HG03097 (cell line): ENCODE results near the gene MICU1.
A peak's percentile ranks its signal among the peaks of the same experiment; 100 is the strongest.
"Not testable (repeated sequence)": the region's sequence is repeated elsewhere in the genome, so short reads cannot be mapped to it uniquely, and the experiment has no call there.

Source experiments
- ATAC-seq: cut with Tn5 transposase; IDR thresholded peaks from one replicate; pipeline ENCODE4 v1.9.1; 2021; ENCODE audit not compliant: unreplicated experiment, low FRiP score

MICU1 gene

DNA sequence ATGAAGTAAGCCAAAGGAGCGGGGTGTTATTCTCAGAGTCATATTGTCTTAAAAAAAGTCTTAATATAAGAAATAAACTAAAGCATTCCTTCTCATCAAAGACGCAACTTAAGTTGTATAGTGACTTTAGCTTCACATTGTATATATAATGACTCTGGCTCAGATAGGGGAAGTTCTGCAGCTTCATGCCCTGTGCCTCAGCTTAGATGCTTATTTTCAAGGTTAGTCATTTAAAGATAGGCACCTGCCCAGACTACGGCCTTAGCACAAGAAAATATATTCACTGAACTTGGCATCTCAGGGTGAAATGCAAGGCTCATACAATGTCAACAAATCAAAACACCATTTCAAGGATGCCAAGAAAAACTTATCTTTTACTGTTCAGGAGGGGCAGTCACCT lies 218.4 kb downstream of the MICU1 start:
- ATAC-seq, result no peak

DNA sequence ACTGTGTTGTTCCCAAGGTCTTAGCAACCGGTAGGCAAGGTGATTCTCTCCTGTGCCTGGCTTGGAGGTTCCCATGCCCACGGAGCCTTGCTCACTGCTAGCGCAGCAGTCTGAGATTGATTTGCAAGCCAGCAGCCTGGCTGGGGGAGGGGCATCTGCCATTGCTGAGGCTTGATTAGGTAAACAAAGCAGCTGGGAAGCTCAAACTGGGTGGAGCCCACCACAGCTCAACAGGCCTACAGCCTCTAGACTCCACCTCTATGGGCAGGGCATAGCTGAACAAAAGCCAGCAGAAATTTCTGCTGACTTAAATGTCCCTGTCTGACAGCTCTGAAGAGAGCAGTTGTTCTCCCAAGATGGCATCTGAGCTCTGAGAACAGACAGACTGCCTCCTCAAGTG lies 230.3 kb downstream of the MICU1 start:
- not testable (repeated sequence) for ATAC-seq

DNA sequence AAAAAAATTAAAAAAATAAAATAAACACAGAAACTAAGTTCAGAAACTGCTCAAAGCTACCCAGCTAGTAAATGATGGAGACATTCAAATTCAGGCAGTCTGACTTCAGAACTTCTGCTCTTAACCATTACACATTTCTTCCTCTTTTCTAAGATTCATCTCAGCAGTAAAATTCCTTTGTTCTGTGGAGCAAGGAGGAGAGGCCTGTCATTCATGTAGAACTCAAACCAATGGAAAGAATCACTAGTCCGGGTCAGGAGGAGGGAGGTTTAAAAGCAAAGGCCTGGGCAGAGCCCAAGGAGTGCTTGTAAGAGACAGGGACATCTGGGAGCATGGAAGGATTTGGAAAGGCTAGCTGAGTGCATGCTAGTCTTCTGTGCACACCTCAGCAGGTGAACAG lies 233.3 kb downstream of the MICU1 start:
- no peak for ATAC-seq

DNA sequence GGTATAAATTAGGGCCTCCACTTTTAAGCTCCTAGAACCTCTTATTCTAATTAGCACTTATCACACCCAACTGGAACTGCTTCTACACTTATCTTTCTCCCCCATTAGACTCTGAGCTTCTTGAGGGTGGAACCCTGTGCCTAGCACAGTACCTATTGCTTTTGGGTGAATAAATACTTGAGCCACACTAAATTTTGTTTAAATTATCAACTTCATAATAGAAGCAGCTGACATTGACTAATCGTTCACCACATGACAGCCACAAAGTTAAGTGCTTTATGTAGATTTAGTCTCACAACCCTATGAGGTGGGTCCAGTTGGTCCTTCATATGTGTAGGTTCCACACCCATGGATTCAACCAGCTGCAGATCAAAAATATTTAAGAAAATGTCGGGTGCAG lies 235.1 kb downstream of the MICU1 start:
- no peak for ATAC-seq

DNA sequence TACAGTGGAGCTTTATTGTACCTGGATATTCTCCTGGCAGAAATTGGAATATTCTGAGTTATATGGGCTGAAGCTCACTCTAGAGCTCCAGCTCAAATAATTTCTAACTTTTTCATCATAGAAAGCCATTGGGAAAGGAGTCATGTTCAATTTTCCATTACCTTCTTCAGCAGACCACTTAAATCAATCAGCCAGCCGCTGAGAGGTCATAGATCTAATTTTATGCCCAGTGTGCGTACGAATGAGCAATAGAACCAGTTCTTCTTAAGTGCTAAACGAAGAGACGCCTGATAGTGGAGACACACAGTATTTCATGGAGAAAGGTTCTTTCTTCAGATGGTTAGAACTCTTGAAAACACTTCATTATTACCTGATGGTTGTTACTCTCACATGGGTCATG lies 236.2 kb downstream of the MICU1 start:
- no peak for ATAC-seq

DNA sequence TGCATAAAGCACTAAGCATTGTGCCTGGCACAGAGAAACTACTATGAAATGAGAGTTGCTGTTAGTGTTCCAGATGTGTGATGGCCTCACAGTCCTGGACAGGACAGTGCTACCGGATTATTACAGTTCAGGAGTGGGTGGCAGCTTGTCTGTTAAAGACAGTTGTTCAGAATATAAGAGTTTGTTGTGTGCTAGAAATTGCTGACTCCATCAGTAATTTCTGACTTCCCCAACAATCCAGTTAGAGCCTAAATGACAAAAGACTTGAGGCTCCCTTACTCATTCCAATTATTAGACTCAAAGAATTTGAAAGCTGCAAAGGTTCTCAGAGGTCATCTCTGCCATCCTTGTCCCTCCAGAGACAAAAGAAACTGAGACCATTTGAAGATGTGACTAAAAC lies 236.9 kb downstream of the MICU1 start:
- no peak for ATAC-seq

DNA sequence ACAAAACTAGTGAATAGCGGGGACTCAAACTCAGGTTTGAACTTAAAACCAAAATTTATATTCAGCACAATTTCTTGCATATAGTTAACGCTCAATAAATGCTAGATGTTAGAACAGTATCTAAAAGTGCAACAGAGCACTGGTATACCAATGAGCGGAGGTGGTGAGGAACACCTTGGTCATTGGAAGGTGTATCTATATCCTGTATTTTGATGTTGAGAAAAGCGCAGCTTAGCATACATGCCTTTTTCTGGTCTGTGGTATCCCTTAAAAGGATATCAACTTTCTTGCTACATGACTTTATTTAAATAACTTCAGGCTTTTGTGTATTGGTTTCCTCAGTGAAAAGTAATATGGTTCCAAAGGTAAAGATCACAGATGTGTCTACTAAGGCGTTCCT lies 237.8 kb downstream of the MICU1 start:
- ATAC-seq, result no peak

DNA sequence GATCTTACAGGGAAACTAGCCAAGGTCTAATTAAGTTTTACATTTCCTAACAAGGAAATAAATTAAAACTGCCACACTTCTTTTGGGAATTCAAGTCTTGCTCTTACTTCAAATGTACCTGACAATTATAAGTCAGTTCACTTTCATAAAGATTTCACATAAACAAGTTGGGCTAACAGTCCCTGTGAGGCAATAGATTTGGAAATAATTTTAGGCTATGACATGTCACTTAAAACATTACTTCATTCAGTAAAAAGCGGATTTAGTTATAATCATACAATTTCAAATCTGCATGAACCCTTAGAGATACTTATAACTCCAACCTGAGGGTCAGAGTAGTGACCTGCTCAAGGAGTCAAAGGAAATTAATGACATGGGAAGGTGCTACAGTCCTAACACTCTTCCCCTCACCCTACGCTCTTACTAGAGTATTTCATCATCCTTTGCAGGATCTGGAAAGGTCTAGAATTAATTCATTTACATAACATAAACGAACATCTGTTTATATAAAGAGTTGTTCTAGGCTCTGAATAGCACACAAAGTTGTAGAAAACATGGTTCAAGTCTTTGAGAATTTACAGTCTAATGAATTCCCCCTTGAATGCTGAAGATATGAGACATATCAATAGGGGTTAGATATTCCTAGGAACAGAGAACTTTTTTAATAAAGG lies 238.8 kb downstream of the MICU1 start:
- no peak for ATAC-seq

DNA sequence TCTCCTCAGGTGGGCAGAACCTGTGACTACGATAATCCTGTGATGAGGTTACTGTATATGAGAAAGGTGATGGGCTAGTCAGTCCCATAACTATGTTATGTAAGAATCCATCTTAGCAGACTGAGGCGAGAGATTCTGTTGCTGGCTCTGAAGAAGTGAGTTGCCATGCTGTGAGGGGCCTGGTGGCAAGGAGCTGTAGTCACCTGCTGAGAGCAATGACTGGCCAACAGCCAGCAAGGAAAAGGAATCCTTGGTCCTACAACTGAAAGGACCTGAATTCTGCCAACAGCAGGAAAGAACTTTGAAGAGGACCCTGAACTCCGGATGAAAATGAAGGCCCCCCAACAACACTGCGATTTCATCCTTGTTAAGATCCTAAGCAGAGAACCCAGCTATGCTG lies 240.2 kb downstream of the MICU1 start:
- no peak for ATAC-seq

DNA sequence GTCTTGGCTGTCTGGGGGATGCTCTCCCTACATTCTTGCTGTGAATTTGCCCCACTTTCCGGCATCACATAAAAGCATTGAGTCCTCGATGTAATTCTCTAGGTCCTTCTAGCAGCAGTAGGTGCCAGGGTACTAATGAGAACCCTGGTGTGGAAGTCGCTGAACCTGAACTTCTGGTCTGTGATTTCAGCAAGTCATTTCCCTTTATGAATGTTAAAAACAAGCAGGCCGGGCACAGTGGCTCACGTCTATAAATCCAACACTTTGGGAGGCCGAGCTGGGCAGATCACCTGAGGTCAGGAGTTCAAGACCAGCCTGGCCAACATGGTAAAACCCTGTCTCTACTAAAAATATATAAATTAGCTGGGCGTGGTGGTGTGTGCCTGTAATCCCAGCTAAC lies 240.9 kb downstream of the MICU1 start:
- ATAC-seq, result not testable (repeated sequence)

DNA sequence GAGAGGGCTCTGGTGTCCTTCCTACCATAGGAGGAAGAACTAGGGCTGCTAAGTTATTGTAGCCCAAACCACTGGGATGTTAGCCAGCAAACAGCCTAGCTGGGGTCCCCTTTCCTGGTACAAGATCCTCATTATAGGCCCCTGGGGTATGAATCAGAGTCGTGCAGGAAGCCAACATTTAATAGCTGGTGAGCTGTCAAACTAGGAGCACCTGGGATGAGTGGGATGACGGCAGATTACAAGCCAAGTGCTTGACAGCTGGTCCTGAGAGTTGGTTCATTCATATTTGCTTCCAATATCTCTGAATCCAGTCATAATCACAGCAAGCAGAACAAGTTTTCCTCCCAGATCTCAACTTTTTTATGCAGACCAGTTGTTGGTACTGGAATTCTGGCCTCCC lies 246.1 kb downstream of the MICU1 start:
- no peak for ATAC-seq

DNA sequence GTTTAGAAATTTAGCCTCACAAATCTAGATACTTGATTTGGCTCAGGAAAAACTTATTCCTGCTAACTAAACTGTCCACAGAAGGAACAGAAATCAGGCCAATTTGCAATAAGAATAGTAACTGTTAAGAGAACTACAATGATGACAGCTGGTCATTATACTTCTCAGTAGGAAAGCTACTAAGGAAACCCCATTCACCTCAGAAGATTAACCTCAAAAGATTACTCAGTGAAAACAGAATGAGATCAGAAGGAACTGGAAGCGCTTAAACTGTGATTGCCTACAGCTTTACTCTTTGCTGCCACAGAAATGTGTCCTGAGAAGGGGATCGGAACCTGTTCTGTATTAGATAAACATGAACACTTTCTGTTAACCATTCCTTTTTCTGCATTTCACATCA lies 246.8 kb downstream of the MICU1 start:
- no peak for ATAC-seq

DNA sequence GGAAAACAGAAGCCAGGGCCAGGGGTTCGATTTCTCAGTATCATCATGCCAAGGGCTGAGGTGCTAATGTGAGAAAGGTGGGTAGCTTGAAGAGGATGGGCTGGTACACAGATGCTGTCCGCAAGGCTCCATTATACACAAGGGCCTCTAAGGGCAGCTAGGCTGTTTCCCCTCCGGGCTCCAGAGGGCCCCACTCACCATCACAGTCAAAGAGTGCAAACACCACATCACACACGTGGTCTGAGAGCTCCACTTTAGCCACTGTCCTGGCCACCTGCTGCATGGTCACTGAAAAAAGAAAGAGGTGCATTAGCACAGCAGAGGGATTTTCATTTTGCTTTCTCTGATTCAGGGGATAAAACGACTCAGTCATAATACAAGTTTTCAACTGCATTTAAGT lies 250.3 kb downstream of the MICU1 start:
- ATAC-seq, result no peak

DNA sequence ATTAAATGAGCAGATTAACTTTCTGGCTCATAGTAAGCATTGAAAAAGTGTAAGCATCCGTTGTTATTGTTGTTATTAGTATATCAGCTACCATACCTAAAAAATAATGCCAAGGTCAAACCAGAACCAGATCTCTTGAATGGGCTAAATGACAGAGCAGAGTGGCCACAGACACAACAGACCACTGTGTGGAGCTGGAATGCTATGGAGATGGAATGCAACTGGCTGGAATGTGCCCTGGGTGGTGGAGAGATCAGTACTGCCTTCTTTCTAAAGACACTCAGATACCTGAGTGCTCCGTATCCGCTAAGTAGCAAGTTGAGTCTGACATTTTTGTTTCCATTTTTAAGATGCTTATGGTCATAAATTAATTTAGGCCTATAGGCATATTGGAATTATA lies 250.7 kb downstream of the MICU1 start:
- ATAC-seq, result no peak

DNA sequence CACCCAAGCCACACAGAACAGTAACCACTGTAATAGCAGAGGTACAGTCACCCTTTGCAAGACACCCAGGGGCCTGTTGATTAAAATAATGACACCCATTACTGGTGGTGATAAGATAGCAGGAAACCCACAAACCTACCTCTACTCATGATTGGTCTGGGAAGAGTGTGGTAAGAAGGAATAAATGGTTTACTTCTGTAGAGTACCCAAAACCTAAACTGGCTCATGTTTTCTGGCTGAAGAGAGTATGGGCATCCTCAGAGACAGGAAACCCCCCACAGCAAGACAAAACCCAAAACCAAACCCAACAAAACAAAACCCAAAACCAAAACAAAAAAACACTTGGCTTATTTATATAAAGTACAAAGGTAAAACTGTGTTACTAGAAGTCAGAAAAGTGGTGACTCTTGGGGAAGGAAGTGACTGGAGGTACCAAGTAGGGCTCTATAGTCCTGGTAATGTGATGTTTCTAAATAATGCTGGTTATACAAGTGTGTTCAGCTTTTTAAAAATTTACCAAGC lies 255.6 kb downstream of the MICU1 start:
- no peak for ATAC-seq

DNA sequence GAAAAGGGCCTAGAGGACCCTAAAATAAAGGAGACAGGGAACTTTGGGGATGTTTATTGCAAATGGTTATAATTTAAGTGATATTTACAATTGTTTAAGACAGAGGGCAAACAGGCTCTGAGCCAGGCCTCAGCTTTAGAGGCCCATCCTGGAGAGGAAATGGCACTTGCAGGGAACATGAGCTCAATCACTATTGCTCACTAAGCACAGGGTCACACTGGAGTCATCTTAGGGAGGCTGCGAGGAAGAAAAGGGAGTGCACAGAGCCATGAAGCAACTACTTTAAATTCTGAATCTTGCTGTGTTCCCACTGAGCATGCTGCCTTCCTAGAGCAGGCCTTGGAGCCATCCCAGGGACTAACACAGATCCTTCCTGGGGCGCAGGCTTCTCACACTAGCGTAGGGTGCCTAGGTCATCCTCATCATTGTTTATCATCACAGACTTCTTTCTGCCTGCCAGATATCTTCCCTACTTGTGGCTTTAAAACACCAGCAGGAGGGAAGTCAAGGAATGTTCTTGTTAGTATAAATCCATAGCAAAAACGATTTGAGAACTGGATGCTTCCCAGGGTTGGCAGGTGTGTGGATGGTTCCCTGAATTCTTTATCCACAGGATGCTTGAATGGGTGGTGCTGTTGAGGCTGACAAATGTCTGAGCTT lies 258.4 kb downstream of the MICU1 start:
- no peak for ATAC-seq

DNA sequence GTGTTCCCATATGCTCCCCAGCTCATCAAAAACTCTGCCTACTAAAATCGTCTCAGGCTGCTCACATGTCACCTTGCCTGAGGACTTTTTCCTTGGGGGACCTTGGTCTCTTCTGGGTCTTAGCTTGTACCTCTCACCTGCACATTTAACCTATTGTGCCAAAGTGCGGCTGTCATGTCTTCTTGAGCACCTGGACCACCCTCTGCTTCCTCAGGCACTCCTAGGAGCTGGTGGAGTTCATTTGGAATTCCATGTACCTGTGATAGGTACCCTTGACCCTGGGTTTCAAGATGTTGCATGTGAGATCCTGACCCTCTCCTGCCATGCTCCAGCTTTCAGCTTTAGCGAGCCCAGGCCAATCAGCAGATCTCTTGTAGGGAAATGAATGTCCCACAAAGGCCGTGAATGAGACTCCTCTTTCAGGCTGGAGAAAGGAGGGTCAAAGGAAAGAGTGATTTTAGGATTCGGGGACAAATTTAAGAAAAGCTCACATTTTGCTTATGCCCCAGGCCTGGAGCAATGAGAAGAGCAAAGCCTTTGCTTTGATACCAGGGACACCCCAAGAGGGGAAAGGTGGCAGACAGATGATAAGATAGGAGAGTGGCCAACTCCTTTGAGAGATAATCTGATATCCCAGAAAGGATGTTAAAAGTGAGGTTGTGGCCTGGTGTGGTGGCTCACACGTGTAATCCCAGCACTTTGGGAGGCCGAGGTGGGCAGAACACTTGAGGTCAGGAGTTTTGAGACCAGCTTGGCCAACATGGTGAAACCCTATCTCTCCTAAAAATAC lies 260.6 kb downstream of the MICU1 start:
- ATAC-seq, result no peak

DNA sequence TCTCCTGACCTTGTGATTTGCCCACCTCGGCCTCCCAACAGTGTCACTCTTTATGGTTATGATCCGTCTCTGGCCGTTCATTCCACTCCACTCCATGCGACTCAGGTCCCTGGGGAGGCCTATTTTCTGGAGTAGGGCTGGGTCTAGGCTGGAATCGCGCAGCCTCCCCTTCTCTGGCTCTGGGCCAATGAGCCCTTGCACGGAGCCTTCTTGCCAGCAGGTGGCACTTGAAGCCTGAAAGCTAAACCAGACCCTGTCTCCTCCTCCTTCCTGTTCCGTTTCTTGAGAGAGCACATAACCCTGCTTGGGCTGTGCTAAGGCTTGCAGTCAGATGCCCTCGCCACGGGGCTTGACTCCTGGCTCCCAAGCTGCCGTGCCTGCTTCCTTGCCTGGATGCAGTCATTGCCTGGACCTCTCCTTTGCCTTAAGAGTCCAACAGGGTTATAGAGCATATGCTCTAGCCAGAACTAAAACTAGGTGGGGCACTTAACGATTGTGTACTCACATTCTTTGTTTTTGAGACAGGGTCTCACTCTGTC lies 261.6 kb downstream of the MICU1 start:
- ATAC-seq, result peak; percentile 88

DNA sequence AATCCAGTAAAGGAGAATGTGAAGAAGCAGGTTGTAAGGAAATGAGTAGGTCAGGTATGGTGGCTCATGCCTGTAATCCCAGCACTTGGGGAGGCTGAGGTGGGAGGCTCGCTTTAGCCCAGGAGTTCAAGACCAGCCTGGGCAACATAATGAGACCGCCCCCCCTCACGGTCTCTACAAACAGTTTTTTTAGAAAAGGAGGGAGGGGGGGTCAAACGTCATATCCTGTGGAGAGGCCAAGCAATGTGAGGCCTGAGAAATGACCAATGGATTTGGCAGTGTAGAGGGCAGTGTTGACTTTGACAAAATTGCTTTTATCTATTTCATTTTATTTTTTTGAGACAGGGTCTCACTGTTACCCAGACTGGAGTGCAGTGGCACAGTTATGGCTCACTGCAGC lies 268.9 kb downstream of the MICU1 start:
- ATAC-seq, result no peak

DNA sequence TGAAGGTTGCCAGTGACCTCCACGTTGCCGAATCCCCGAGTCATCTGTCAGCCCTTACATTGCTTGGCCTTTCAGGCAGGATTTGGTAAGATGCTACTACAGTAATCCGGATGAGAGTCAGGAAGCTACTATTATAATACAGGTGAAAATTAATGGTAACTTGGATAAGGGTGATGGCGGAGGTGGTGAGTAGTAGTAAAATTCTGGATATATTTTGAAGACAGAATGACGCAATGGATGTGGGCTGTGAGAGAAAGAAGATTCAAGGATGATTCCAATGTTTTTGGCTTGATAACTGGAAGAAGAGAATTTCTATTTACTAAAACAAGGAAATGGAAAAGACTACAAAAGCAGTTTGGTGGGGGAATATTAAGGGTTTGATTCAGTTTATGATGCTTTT lies 269.8 kb downstream of the MICU1 start:
- no peak for ATAC-seq

DNA sequence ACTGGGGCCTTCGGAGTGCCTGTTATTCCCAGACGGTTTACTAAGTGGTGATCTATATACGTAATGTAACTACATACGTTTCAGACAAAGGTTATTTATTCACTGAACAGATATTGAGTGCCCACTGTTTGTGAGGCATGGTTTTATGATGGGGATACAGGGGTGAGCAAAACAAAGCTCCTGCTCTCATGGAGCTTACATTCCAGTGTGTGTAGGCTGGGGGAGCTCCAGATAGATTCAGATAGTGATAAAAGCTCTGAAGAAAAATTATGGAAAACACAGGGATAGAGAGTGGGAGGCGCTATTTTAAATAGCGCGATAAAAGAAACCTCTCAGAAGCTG lies 270.7 kb downstream of the MICU1 start:
- no peak for ATAC-seq
